Neural progenitor cell (in vitro differentiated cells): ENCODE results near the gene KLRC3.

Experiments used
- EZH2 ChIP-seq: fragments of 200-600 bp; sonication (generic); IDR thresholded peaks from 2 replicates; pipeline ENCODE4 v1.6.1; 2017; ENCODE audit warnings: antibody characterized with exemption, mild to moderate bottlenecking, moderate library complexity
- EZH2phosphoT487 ChIP-seq: fragments of 200-600 bp; sonication (generic); IDR thresholded peaks from 2 replicates; pipeline ENCODE4 v1.6.1; 2017; ENCODE audit warnings: antibody characterized with exemption
- TF ChIP-seq, protein P1 (sequence below): fragments of 200-600 bp; sonication (generic); IDR thresholded peaks from 2 replicates; pipeline ENCODE4 v1.5.1; 2017; ENCODE audit warnings: antibody characterized with exemption, mild to moderate bottlenecking

GRCh38 chr12:10453156-10453555, 32.8 kb upstream of the KLRC3 start, which contains the start of gene KLRC1:
- TF ChIP-seq, protein P1, sequence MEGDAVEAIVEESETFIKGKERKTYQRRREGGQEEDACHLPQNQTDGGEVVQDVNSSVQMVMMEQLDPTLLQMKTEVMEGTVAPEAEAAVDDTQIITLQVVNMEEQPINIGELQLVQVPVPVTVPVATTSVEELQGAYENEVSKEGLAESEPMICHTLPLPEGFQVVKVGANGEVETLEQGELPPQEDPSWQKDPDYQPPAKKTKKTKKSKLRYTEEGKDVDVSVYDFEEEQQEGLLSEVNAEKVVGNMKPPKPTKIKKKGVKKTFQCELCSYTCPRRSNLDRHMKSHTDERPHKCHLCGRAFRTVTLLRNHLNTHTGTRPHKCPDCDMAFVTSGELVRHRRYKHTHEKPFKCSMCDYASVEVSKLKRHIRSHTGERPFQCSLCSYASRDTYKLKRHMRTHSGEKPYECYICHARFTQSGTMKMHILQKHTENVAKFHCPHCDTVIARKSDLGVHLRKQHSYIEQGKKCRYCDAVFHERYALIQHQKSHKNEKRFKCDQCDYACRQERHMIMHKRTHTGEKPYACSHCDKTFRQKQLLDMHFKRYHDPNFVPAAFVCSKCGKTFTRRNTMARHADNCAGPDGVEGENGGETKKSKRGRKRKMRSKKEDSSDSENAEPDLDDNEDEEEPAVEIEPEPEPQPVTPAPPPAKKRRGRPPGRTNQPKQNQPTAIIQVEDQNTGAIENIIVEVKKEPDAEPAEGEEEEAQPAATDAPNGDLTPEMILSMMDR, result no peak
- TF ChIP-seq EZH2 (no peak), EZH2phosphoT487 (no peak)
